ENCODE data around the gene LEMD2. TPM values are rescaled to one million over a fixed set of nuclear protein-coding genes. Genes with fewer than 3 reads are reported as not detected.

Gene LEMD2
- polyA plus RNA-seq, 4 donors = 48.1 to 53.0 (median 52.1) TPM

GRCh38 chr6:33721508-33721907 lies 67.4 kb downstream of the LEMD2 start:
- 42 to 67% (median 66%) methylated on average over 5 of the region's 5 CpGs for WGBS, 3 donors
- DNase-seq = no peak
- no peaks in the 10 kb centered on the region for H3K9me3 ChIP-seq (ENCODE audit: control insufficient read depth in 2 of 2, insufficient read depth in 1 of 2, low read depth in 1 of 2, low read length in 1 of 2)
- H3K27ac ChIP-seq (ENCODE audit: low read depth in 1 of 3, low read length in 2 of 3) = no peak overlapping the region
- FAIRE-seq = no peak
- H3K4me3 ChIP-seq (ENCODE audit: low read depth in 1 of 3, low read length in 3 of 3) = no peak overlapping the region
- no peaks in the 10 kb centered on the region for H3K4me1 ChIP-seq (ENCODE audit: control insufficient read depth in 3 of 3, insufficient read depth in 2 of 3, low read depth in 1 of 3, low read length in 2 of 3)
- no peaks in the 10 kb centered on the region for H3K36me3 ChIP-seq (ENCODE audit: control insufficient read depth in 3 of 3, insufficient read depth in 2 of 3, low read depth in 1 of 3, low read length in 3 of 3)
- peaks cover 0 to 17% (median 0%) of the 10 kb centered on the region in 3 donors for H3K27me3 ChIP-seq (ENCODE audit: control insufficient read depth in 3 of 3, insufficient read depth in 3 of 3, low read length in 3 of 3)

Other genes with a start within 250 kb of the LEMD2 start
- 100 to 1,000 TPM in 1 of 4 donors, 10 to 100 TPM in 3; 15.7 to 100 (median 80.6) TPM for gene BAK1, start 208.9 kb downstream of the LEMD2 start, polyA plus RNA-seq
- gene ITPR3, start 167.8 kb downstream of the LEMD2 start, polyA plus RNA-seq = 10 to 100 TPM; 51.6 to 62.9 (median 59.1) TPM
- 10 to 100 TPM; 36.5 to 54.0 (median 44.2) TPM for gene UQCC2, start 77.4 kb downstream of the LEMD2 start, polyA plus RNA-seq
- 1 to 10 TPM in 1 of 4 donors, under 1 TPM in 3; 0.35 to 1.0 (median 0.72) TPM for gene IP6K3, start 42.2 kb downstream of the LEMD2 start, polyA plus RNA-seq
- 100 to 1,000 TPM in 2 of 4 donors, 10 to 100 TPM in 2; 16.4 to 264 (median 112) TPM for gene MLN, start 14.9 kb upstream of the LEMD2 start, polyA plus RNA-seq